SK-N-SH (cell line): ENCODE measurements around the gene TBC1D5. TPM values are rescaled to one million over a fixed set of nuclear protein-coding genes. Genes with fewer than 3 reads are reported as not detected.

ENCODE experiments used
- CTCF ChIA-PET: fragments of 300-600, 350-600 bp; formaldehyde crosslinking; extraction: SDS; loops from one replicate; lab custom pipeline; 2021; lab: Yijun Ruan, JAX
- POLR2A ChIA-PET: fragments of 350-600 bp; sonication (Branson Sonifier 250); formaldehyde crosslinking; extraction: SDS; loops from one replicate; lab custom pipeline; 2020; ENCODE audit warnings: antibody characterized with exemption, inconsistent platforms; lab: Yijun Ruan, JAX
- DNase-seq: peaks from one replicate; pipeline ENCODE4 v3.0.0; 2012
- H2AFZ ChIP-seq: fragments of 200-600 bp; sonication (generic); 2 replicates; pipeline ENCODE4 v1.8.1; 2016; ENCODE audit warnings: antibody characterized with exemption, mild to moderate bottlenecking, low read depth
- H3F3A ChIP-seq: fragments of 200-600 bp; sonication (generic); replicated peaks from 2 replicates; pipeline ENCODE3; 2016; ENCODE audit warnings: antibody characterized with exemption, mild to moderate bottlenecking; ENCODE audit not compliant: insufficient read depth
- H3K27ac ChIP-seq, 2 experiments: fragments of 200-500 bp in 1 of 2; fragments of 200-600 bp in 1 of 2; sonication (Bioruptor generic) in 1 of 2; sonication (generic), shearing (Covaris generic) in 1 of 2; 2 replicates each; pipeline versions ENCODE4 v1.5.1 to v1.6.1; 2014 to 2016; ENCODE audit warnings: low read depth in 2 of 2, inconsistent platforms in 1 of 2, low read length in 1 of 2, mild to moderate bottlenecking in 1 of 2, mixed read lengths in 1 of 2
- H3K27me3 ChIP-seq: fragments of 200-600 bp; sonication (generic), shearing (Covaris generic); 2 replicates; pipeline ENCODE4 v1.6.1; 2016; ENCODE audit warnings: mixed run types; ENCODE audit not compliant: insufficient read depth
- H3K36me3 ChIP-seq, 2 experiments: fragments of 200-500 bp in 1 of 2; fragments of 200-600 bp in 1 of 2; sonication (Bioruptor generic) in 1 of 2; sonication (generic) in 1 of 2; replicated peaks in 1 of 2; 2 replicates each; pipeline versions ENCODE3 to v1.5.1; 2014 to 2016; ENCODE audit warnings: low read length in 1 of 2, mild to moderate bottlenecking in 1 of 2; ENCODE audit not compliant: insufficient read depth in 2 of 2, control insufficient read depth in 1 of 2
- H3K4me1 ChIP-seq, 2 experiments: fragments of 200-500 bp in 1 of 2; fragments of 200-600 bp in 1 of 2; sonication (Bioruptor generic) in 1 of 2; sonication (generic), shearing (Covaris generic) in 1 of 2; 2 replicates each; pipeline versions ENCODE4 v1.5.1 to v1.6.1; 2014 to 2016; ENCODE audit warnings: low read depth in 1 of 2, low read length in 1 of 2, mixed run types in 1 of 2; ENCODE audit not compliant: insufficient read depth in 2 of 2, control insufficient read depth in 1 of 2
- H3K4me2 ChIP-seq: fragments of 200-600 bp; sonication (generic), shearing (Covaris generic); 2 replicates; pipeline ENCODE4 v1.6.1; 2017; ENCODE audit warnings: mixed run types
- H3K4me3 ChIP-seq, 2 experiments: fragments of 200-500 bp in 1 of 2; fragments of 200-600 bp in 1 of 2; sonication (Bioruptor generic) in 1 of 2; sonication (generic), shearing (Covaris generic) in 1 of 2; 2 replicates each; pipeline versions ENCODE4 v1.5.1 to v1.8.1; 2014 to 2016; ENCODE audit warnings: low read depth in 2 of 2, inconsistent platforms in 1 of 2, low read length in 1 of 2, mild to moderate bottlenecking in 1 of 2, mixed read lengths in 1 of 2, moderate library complexity in 1 of 2
- H3K79me2 ChIP-seq: fragments of 200-600 bp; sonication (generic); 2 replicates; pipeline ENCODE4 v1.8.1; 2017; ENCODE audit warnings: mild to moderate bottlenecking; ENCODE audit not compliant: insufficient read depth
- H3K9ac ChIP-seq: fragments of 200-600 bp; sonication (generic); 2 replicates; pipeline ENCODE4 v1.6.1; 2017; ENCODE audit warnings: mixed run types
- H3K9me2 ChIP-seq: fragments of 200-600 bp; sonication (generic); 2 replicates; pipeline ENCODE4 v1.6.1; 2017; ENCODE audit warnings: mixed run types
- H3K9me3 ChIP-seq: fragments of 200-600 bp; sonication (generic); 2 replicates; pipeline ENCODE4 v1.6.1; 2017; ENCODE audit warnings: mixed run types, mild to moderate bottlenecking, moderate library complexity
- H4K20me1 ChIP-seq: fragments of 200-600 bp; sonication (generic); 2 replicates; pipeline ENCODE4 v1.6.1; 2017; ENCODE audit warnings: mild to moderate bottlenecking, mixed run types; ENCODE audit not compliant: insufficient read depth
- EP300 ChIP-seq, 2 experiments: IDR thresholded peaks; 2 replicates each; pipeline versions ENCODE4 v1.4.0 to v1.6.1; 2012; ENCODE audit warnings: borderline replicate concordance in 1 of 2, low read depth in 1 of 2, low read length in 1 of 2
- EZH2phosphoT487 ChIP-seq: fragments of 200-600 bp; sonication (generic); IDR thresholded peaks from 2 replicates; pipeline ENCODE4 v1.6.1; 2017; ENCODE audit warnings: low read depth, mixed run types, mild to moderate bottlenecking, antibody characterized with exemption, moderate library complexity, borderline replicate concordance
- FOSL2 ChIP-seq: IDR thresholded peaks from 2 replicates; pipeline ENCODE4 v1.4.0; 2012; ENCODE audit warnings: low read depth, mild to moderate bottlenecking, moderate library complexity, borderline replicate concordance
- FOXJ3 ChIP-seq: sonication (generic); formaldehyde crosslinking; IDR thresholded peaks from 2 replicates; pipeline ENCODE4 v1.5.1; 2020; ENCODE audit warnings: mild to moderate bottlenecking, missing genetic modification reagents
- FOXM1 ChIP-seq: IDR thresholded peaks from 2 replicates; pipeline ENCODE4 v1.4.0; 2012; ENCODE audit warnings: low read depth, mild to moderate bottlenecking
- GABPA ChIP-seq: IDR thresholded peaks from 2 replicates; pipeline ENCODE4 v1.4.0; 2012; ENCODE audit warnings: low read depth, mild to moderate bottlenecking
- GATA2 ChIP-seq: sonication (generic); formaldehyde crosslinking; IDR thresholded peaks from 2 replicates; pipeline ENCODE4 v1.5.0; 2020; ENCODE audit warnings: mild to moderate bottlenecking, missing genetic modification reagents
- IRF3 ChIP-seq: fragments of 150-350 bp; IDR thresholded peaks from 2 replicates; pipeline ENCODE4 v1.6.1; 2016; ENCODE audit warnings: mild to moderate bottlenecking, low read depth, low read length
- MAX ChIP-seq: IDR thresholded peaks from 2 replicates; pipeline ENCODE4 v1.4.0; 2012; ENCODE audit warnings: low read depth
- MXI1 ChIP-seq: IDR thresholded peaks from 2 replicates; pipeline ENCODE4 v1.6.1; 2012; ENCODE audit warnings: mild to moderate bottlenecking, low read depth, low read length, improper control_type of control experiment
- NFIC ChIP-seq: IDR thresholded peaks from 2 replicates; pipeline ENCODE4 v1.4.0; 2012; ENCODE audit warnings: borderline replicate concordance
- NRF1 ChIP-seq: IDR thresholded peaks from 2 replicates; pipeline ENCODE4 v1.6.1; 2012; ENCODE audit warnings: low read depth, mild to moderate bottlenecking, low read length
- RXRA ChIP-seq: IDR thresholded peaks from 2 replicates; pipeline ENCODE4 v1.4.0; 2012; ENCODE audit warnings: low read depth, mild to moderate bottlenecking, borderline replicate concordance
- SMC3 ChIP-seq: IDR thresholded peaks from 2 replicates; pipeline ENCODE4 v1.6.1; 2012; ENCODE audit warnings: low read depth, low read length, improper control_type of control experiment
- TAF1 ChIP-seq: IDR thresholded peaks from 2 replicates; pipeline ENCODE4 v1.6.1; 2012; ENCODE audit warnings: low read depth, mild to moderate bottlenecking, low read length, moderate library complexity, borderline replicate concordance
- TCF12 ChIP-seq: IDR thresholded peaks from 2 replicates; pipeline ENCODE4 v1.4.0; 2012
- TEAD4 ChIP-seq: IDR thresholded peaks from 2 replicates; pipeline ENCODE4 v1.4.0; 2012; ENCODE audit warnings: mild to moderate bottlenecking, borderline replicate concordance; ENCODE audit not compliant: insufficient read depth
- USF1 ChIP-seq: IDR thresholded peaks from 2 replicates; pipeline ENCODE4 v1.4.0; 2012; ENCODE audit warnings: low read depth, borderline replicate concordance
- USF2 ChIP-seq: fragments of 150-350 bp; IDR thresholded peaks from 2 replicates; pipeline ENCODE4 v1.6.1; 2017; ENCODE audit warnings: antibody characterized with exemption, low read length, low read depth, borderline replicate concordance
- YY1 ChIP-seq: IDR thresholded peaks from 2 replicates; pipeline ENCODE4 v1.4.0; 2012; ENCODE audit warnings: low read depth, mild to moderate bottlenecking
- WGBS: methylation state at CpG from one replicate; pipeline ENCODE4 v1.1.6; 2017; ENCODE audit warnings: low lambda C conversion rate; 5-methylcytosine and 5-hydroxymethylcytosine counted together
- polyA plus RNA-seq, 3 experiments: library from polyadenylated mRNA; depleted of rRNA; stranded (reverse); fragments of >200 nt; gene quantifications; 2 replicates each; pipeline ENCODE4 v1.2.3, GENCODE V29; 2012

TBC1D5 gene
- polyA plus RNA-seq, 1 of the 3 experiments (the other 2 are of a cell fraction), result 19.5 TPM

- TF ChIP-seq MAX (no peak), FOXM1 (no peak), GABPA (no peak), SMC3 (no peak), GATA2 (CRISPR knock-in tag) (no peak), MXI1 (no peak), NFIC (no peak), YY1 (no peak), TEAD4 (no peak), USF2 (no peak), FOXJ3 (CRISPR knock-in tag) (no peak), FOSL2 (no peak), EZH2phosphoT487 (no peak)
- TF ChIP-seq, all 33 proteins: peak for 0
- H3K27me3 ChIP-seq, result no peaks in the 10 kb centered on the region
- CTCF ChIA-PET, result interaction anchor here (0.6 to 1.3 kb wide), 4 partner anchors 36 to 911 kb away, joined by 3 to 4 read pairs (median 3); no protein-coding TSS in a partner anchor
Measured at GRCh38 chr3:17195192-17195611, 547.2 kb downstream of the TBC1D5 start.

GRCh38 chr3:17194116-17194515 lies 548.3 kb downstream of the TBC1D5 start:
- no peaks in the 10 kb centered on the region for H3K27me3 ChIP-seq
- TF ChIP-seq FOXM1 (no peak), USF1 (no peak), MAX (no peak), TAF1 (no peak), NRF1 (no peak), RXRA (no peak), FOSL2 (no peak), IRF3 (no peak), MXI1 (no peak), TCF12 (no peak), EP300 (IDR thresholded peaks at IDR 0.05; ENCODE audit: borderline replicate concordance in 1 of 2, low read depth in 1 of 2, low read length in 1 of 2) (no peak)
- TF ChIP-seq, all 33 proteins: peak for 0
- CTCF ChIA-PET, result interaction anchor here (0.7 to 1.4 kb wide), 3 partner anchors 10 to 594 kb away, joined by 3 to 4 read pairs (median 4); no protein-coding TSS in a partner anchor
- no peaks in the 10 kb centered on the region for H4K20me1 ChIP-seq
- no peaks in the 10 kb centered on the region for H3K9me2 ChIP-seq
- WGBS, result 95% methylated on average over 5 of the region's 5 CpGs
- H3K36me3 ChIP-seq, result peaks cover 0 to 2% of the 10 kb centered on the region in 2 experiments
- H3K4me1 ChIP-seq, result peaks cover 0 to 3% of the 10 kb centered on the region in 2 experiments; a peak in 1 of 4 replicates
- H3K27ac ChIP-seq, result no peak overlapping the region
- no peaks in the 10 kb centered on the region for H3K9me3 ChIP-seq
- H3F3A ChIP-seq, result no peaks in the 10 kb centered on the region
- no peak overlapping the region for H3K4me3 ChIP-seq
- no peak overlapping the region for H3K9ac ChIP-seq
- H3K79me2 ChIP-seq, result no peaks in the 10 kb centered on the region
- H3K4me2 ChIP-seq, result no peak overlapping the region
- DNase-seq, result no peak
- POLR2A ChIA-PET, result no interaction called here
- H2AFZ ChIP-seq, result no peak overlapping the region

More at GRCh38 chr3:17195192-17195611, 547.2 kb downstream of the TBC1D5 start:
- no peak overlapping the region for H3K4me2 ChIP-seq
- WGBS, result 86% methylated on average over 3 of the region's 3 CpGs
- peaks cover 0 to 3% of the 10 kb centered on the region in 2 experiments; a peak in 1 of 4 replicates for H3K4me1 ChIP-seq
- no peak overlapping the region for H3K4me3 ChIP-seq
- H3K9me3 ChIP-seq, result no peaks in the 10 kb centered on the region
- no peak overlapping the region for H2AFZ ChIP-seq
- peaks cover 0 to 2% of the 10 kb centered on the region in 2 experiments for H3K36me3 ChIP-seq
- no peaks in the 10 kb centered on the region for H3F3A ChIP-seq
- no peak overlapping the region for H3K9ac ChIP-seq
- no peak overlapping the region for H3K27ac ChIP-seq
- no peaks in the 10 kb centered on the region for H4K20me1 ChIP-seq
- DNase-seq, result no peak
- no peaks in the 10 kb centered on the region for H3K79me2 ChIP-seq
- POLR2A ChIA-PET, result no interaction called here
- H3K9me2 ChIP-seq, result no peaks in the 10 kb centered on the region
